A549 (cell line): Measurements from ENCODE around the gene CNGA2. TPM values are rescaled to one million over a fixed set of nuclear protein-coding genes. Genes with fewer than 3 reads are reported as not detected.

Experiments
- ATAC-seq, 2 experiments: fragments of 200-7000 bp in 1 of 2; fragments of >200 bp in 1 of 2; cut with Nextera tagmentation in 1 of 2; cut with Tn5 transposase in 1 of 2; 3 replicates each; pipeline versions ENCODE4 v1.8.0 to v1.9.1; 2018 to 2020; ENCODE audit warnings: mild to moderate bottlenecking in 1 of 2, moderate library complexity in 1 of 2
- CTCF ChIA-PET: fragments of 300-600 bp; sonication (Branson Sonifier 250); formaldehyde crosslinking; extraction: SDS; loops from one replicate; lab custom pipeline; 2021; ENCODE audit warnings: antibody characterized with exemption, inconsistent platforms; lab: Yijun Ruan, JAX
- POLR2A ChIA-PET: fragments of 350-600 bp; formaldehyde crosslinking; extraction: SDS; loops from one replicate; lab custom pipeline; 2021; ENCODE audit warnings: antibody characterized with exemption, inconsistent platforms; lab: Yijun Ruan, JAX
- DNase-seq, 2 experiments: peaks; one replicate each; pipeline versions ENCODE4 v3.0.0 to v3.0.0-alpha.2; 2011 to 2016; ENCODE audit warnings: low read depth in 1 of 2, low spot score in 1 of 2
- FAIRE-seq: peaks from 2 replicates; lab custom pipeline; 2011; peaks lifted over from hg19 to GRCh38; lab: Jason Lieb, UNC
- H3K27ac ChIP-seq, 2 experiments: fragments of >200 bp; sonication (Bioruptor Twin); formaldehyde crosslinking; 3 replicates each; pipeline ENCODE4 v1.5.1; 2016 to 2017
- H3K4me1 ChIP-seq: fragments of >200 bp; sonication (Bioruptor Twin); formaldehyde crosslinking; 3 replicates; pipeline ENCODE4 v1.6.1; 2016
- H3K4me2 ChIP-seq: fragments of >200 bp; sonication (Bioruptor Twin); formaldehyde crosslinking; 3 replicates; pipeline ENCODE4 v1.6.1; 2016
- H3K4me3 ChIP-seq: fragments of >200 bp; sonication (Bioruptor Twin); formaldehyde crosslinking; 3 replicates; pipeline ENCODE4 v1.5.1; 2016
- H3K9me3 ChIP-seq: fragments of >200 bp; sonication (Bioruptor Twin); formaldehyde crosslinking; 3 replicates; pipeline ENCODE4 v1.6.1; 2016
- CBX8 ChIP-seq: fragments of 200-600 bp; sonication (generic); IDR thresholded peaks from 2 replicates; pipeline ENCODE4 v1.6.1; 2016
- CEBPB ChIP-seq, 2 experiments: fragments of >200 bp in 1 of 2; sonication (Bioruptor Twin) in 1 of 2; formaldehyde crosslinking in 1 of 2; IDR thresholded peaks; 2 replicates each; pipeline ENCODE4 v1.6.1; 2012 to 2016
- CHD2 ChIP-seq: fragments of 150-350 bp; IDR thresholded peaks from 2 replicates; pipeline ENCODE4 v1.6.1; 2014; ENCODE audit warnings: low read length; ENCODE audit not compliant: partially characterized antibody
- EHMT2 ChIP-seq: fragments of 200-600 bp; sonication (generic); IDR thresholded peaks from 2 replicates; pipeline ENCODE4 v1.6.1; 2016; ENCODE audit warnings: antibody characterized with exemption, low read depth, mild to moderate bottlenecking, moderate library complexity
- ELK1 ChIP-seq: fragments of 150-350 bp; IDR thresholded peaks from 2 replicates; pipeline ENCODE4 v1.6.1; 2014; ENCODE audit warnings: low read depth, mild to moderate bottlenecking, low read length
- EP300 ChIP-seq, 2 experiments: fragments of >200 bp; sonication (Bioruptor Twin); formaldehyde crosslinking; IDR thresholded peaks; 2 replicates in 1 of 2; 3 replicates in 1 of 2; pipeline ENCODE4 v1.6.1; 2016 to 2017
- FOXS1 ChIP-seq: fragments of 250-450 bp; sonication (Bioruptor Pico); IDR thresholded peaks from 2 replicates; pipeline ENCODE4 v1.5.0; 2020; ENCODE audit warnings: mild to moderate bottlenecking, moderate library complexity
- HDAC2 ChIP-seq: fragments of 200-600 bp; sonication (generic); IDR thresholded peaks from 2 replicates; pipeline ENCODE4 v1.6.1; 2016
- HOXB13 ChIP-seq: fragments of 250-450 bp; sonication (Bioruptor Pico); IDR thresholded peaks from 2 replicates; pipeline ENCODE4 v1.5.0; 2020; ENCODE audit warnings: low read depth, mild to moderate bottlenecking, moderate library complexity
- KDM1A ChIP-seq: fragments of 200-600 bp; sonication (generic); IDR thresholded peaks from 2 replicates; pipeline ENCODE4 v1.6.1; 2016; ENCODE audit warnings: low read depth, mild to moderate bottlenecking
- MAFK ChIP-seq: fragments of 450-650 bp; IDR thresholded peaks from 2 replicates; pipeline ENCODE4 v1.6.1; 2014; ENCODE audit not compliant: partially characterized antibody
- MYC ChIP-seq: IDR thresholded peaks from 2 replicates; pipeline ENCODE4 v1.6.1; 2012; ENCODE audit warnings: mild to moderate bottlenecking, inconsistent platforms, low read length, improper control_type of control experiment, borderline replicate concordance
- NFE2L2 ChIP-seq: fragments of 150-350 bp; conservative IDR thresholded peaks from 2 replicates; pipeline ENCODE4 v1.6.1; 2014; ENCODE audit warnings: low read length
- NPAS2 ChIP-seq: fragments of 250-450 bp; sonication (Bioruptor Pico); IDR thresholded peaks from 2 replicates; pipeline ENCODE4 v1.8.0; 2022; ENCODE audit warnings: mild to moderate bottlenecking, moderate library complexity, borderline replicate concordance
- NR3C1 ChIP-seq: fragments of >200 bp; sonication (Bioruptor Twin); formaldehyde crosslinking; IDR thresholded peaks from 3 replicates; pipeline ENCODE4 v1.6.1; 2017
- PBX3 ChIP-seq: IDR thresholded peaks from 2 replicates; pipeline ENCODE4 v1.6.1; 2012
- PHF8 ChIP-seq: fragments of 200-600 bp; sonication (generic); IDR thresholded peaks from 2 replicates; pipeline ENCODE4 v1.6.1; 2016; ENCODE audit warnings: low read depth, mild to moderate bottlenecking, antibody characterized with exemption, moderate library complexity, borderline replicate concordance
- POLR2A ChIP-seq: IDR thresholded peaks from 2 replicates; pipeline ENCODE4 v1.6.1; 2012; ENCODE audit warnings: mild to moderate bottlenecking, low read length
- POLR2AphosphoS2 ChIP-seq: conservative IDR thresholded peaks from 2 replicates; pipeline ENCODE4 v1.6.1; 2012; ENCODE audit warnings: low read length, improper control_type of control experiment, inconsistent platforms
- RARB ChIP-seq: fragments of 250-450 bp; sonication (Bioruptor Pico); IDR thresholded peaks from 2 replicates; pipeline ENCODE4 v1.8.0; 2021; ENCODE audit warnings: mild to moderate bottlenecking, moderate library complexity
- RFX5 ChIP-seq: fragments of 450-650 bp; IDR thresholded peaks from 2 replicates; pipeline ENCODE4 v1.7.1; 2014; ENCODE audit warnings: antibody characterized with exemption, mild to moderate bottlenecking, moderate library complexity
- RNF2 ChIP-seq: fragments of 200-600 bp; sonication (generic); IDR thresholded peaks from 2 replicates; pipeline ENCODE4 v1.6.1; 2016; ENCODE audit warnings: low read depth, mild to moderate bottlenecking, antibody characterized with exemption, moderate library complexity, borderline replicate concordance
- SREBF2 ChIP-seq: fragments of 450-650 bp; IDR thresholded peaks from 2 replicates; pipeline ENCODE4 v1.6.1; 2014; ENCODE audit warnings: mild to moderate bottlenecking, moderate library complexity
- TFCP2L1 ChIP-seq: fragments of 250-450 bp; sonication (Bioruptor Pico); IDR thresholded peaks from 2 replicates; pipeline ENCODE4 v1.5.0; 2021; ENCODE audit warnings: mild to moderate bottlenecking
- TP53 ChIP-seq: fragments of 250-450 bp; sonication (Bioruptor Pico); IDR thresholded peaks from 2 replicates; pipeline ENCODE4 v1.5.0; 2021; ENCODE audit warnings: mild to moderate bottlenecking, moderate library complexity
- ZFP36 ChIP-seq: fragments of 450-650 bp; IDR thresholded peaks from 2 replicates; pipeline ENCODE4 v1.6.1; 2014; ENCODE audit warnings: borderline replicate concordance; ENCODE audit not compliant: partially characterized antibody
- WGBS: methylation state at CpG from one replicate; pipeline ENCODE4 v1.1.6; 2017; ENCODE audit errors: missing lambda C conversion rate; 5-methylcytosine and 5-hydroxymethylcytosine counted together
- polyA plus RNA-seq, 4 experiments: library from polyadenylated mRNA; depleted of rRNA in 3 of 4; stranded (reverse); fragments of >200 nt; fragmentation: RNase III in 1 of 4; extraction: RNeasy Plus Mini Kit Qiagen cat#74134 plus additional on column Dnase treatment in 1 of 4; gene quantifications; 2 replicates in 3 of 4; 3 replicates in 1 of 4; pipeline ENCODE4 v1.2.3, GENCODE V29; 2011 to 2017

CNGA2 gene
- polyA plus RNA-seq, 2 of the 4 experiments (the other 2 are of a cell fraction), result not detected

- Histone ChIP-seq H3K4me2 (no peak overlapping the region), H3K27ac (no peak overlapping the region), H3K4me3 (no peak overlapping the region), H3K4me1 (no peaks in the 10 kb centered on the region), H3K9me3 (no peaks in the 10 kb centered on the region)
- ChIA-PET POLR2A (no interaction called here), CTCF (interaction anchor here (1.0 to 2.7 kb wide), 3 partner anchors 10 to 168 kb away, joined by 3 to 7 read pairs (median 4); no protein-coding TSS in a partner anchor)
- ATAC-seq, result no peak
- no peak for DNase-seq
- WGBS, result 20% methylated on average over 7 of the region's 7 CpGs
- TF ChIP-seq TFCP2L1 (CRISPR knock-in tag) (no peak), RFX5 (no peak), PHF8 (no peak), CEBPB (IDR thresholded peaks at IDR 0.05) (no peak), ELK1 (no peak), NPAS2 (CRISPR knock-in tag) (no peak), EP300 (IDR thresholded peaks at IDR 0.05) (no peak), SREBF2 (no peak), EHMT2 (no peak), RARB (CRISPR knock-in tag) (no peak), MYC (no peak), MAFK (no peak), KDM1A (no peak), HDAC2 (no peak), RNF2 (no peak), PBX3 (no peak), FOXS1 (CRISPR knock-in tag) (no peak), HOXB13 (CRISPR knock-in tag) (no peak)
- FAIRE-seq, result no peak
These were observed 31.7 kb upstream of the CNGA2 start for GRCh38 chrX:151702741-151703340.

GRCh38 chrX:151703487-151703886, 31.1 kb upstream of the CNGA2 start:
- ATAC-seq (no peak), FAIRE-seq (no peak), DNase-seq (no peak)
- 35% methylated on average over 7 of the region's 7 CpGs for WGBS
- ChIA-PET POLR2A (no interaction called here), CTCF (interaction anchor here (1.0 to 2.7 kb wide), 3 partner anchors 9 to 167 kb away, joined by 3 to 7 read pairs (median 4); no protein-coding TSS in a partner anchor)
- TF ChIP-seq CBX8, result no peak
- TF ChIP-seq CEBPB (IDR thresholded peaks at IDR 0.05), result no peak
- no peak for TF ChIP-seq NR3C1
- TF ChIP-seq TP53 (CRISPR knock-in tag), result no peak
- TF ChIP-seq RARB (CRISPR knock-in tag), result no peak
- TF ChIP-seq CHD2, result no peak
- no peak for TF ChIP-seq KDM1A
- no peak for TF ChIP-seq POLR2AphosphoS2
- TF ChIP-seq ZFP36, result no peak
- TF ChIP-seq NFE2L2, result no peak
- TF ChIP-seq EP300 (IDR thresholded peaks at IDR 0.05), result no peak
- TF ChIP-seq POLR2A, result no peak
- TF ChIP-seq FOXS1 (CRISPR knock-in tag), result no peak
- no peak for TF ChIP-seq RNF2
- H3K4me1 ChIP-seq, result no peaks in the 10 kb centered on the region
- no peak overlapping the region for H3K4me3 ChIP-seq
- no peak overlapping the region for H3K4me2 ChIP-seq
- H3K27ac ChIP-seq, result no peak overlapping the region
- no peaks in the 10 kb centered on the region for H3K9me3 ChIP-seq
